AG09319 (cell line): ENCODE results near the gene ZNF45.
"Not testable (repeated sequence)": the region's sequence is repeated elsewhere in the genome, so short reads cannot be mapped to it uniquely, and the experiment has no call there.

ENCODE experiments used
- DNase-seq: peaks from one replicate; pipeline ENCODE4 v3.0.0-alpha.2; 2010; ENCODE audit warnings: low read depth; ENCODE audit errors: extremely low read depth
- CTCF ChIP-seq: IDR thresholded peaks from 2 replicates; pipeline ENCODE4 v1.5.1; 2011; ENCODE audit warnings: low read depth, mild to moderate bottlenecking, inconsistent platforms, low read length, moderate library complexity

ZNF45 gene

GRCh38 chr19:43880483-43880882 is 54.6 kb downstream of the ZNF45 start:
- no peak for TF ChIP-seq CTCF
- no peak for DNase-seq

- no peak for TF ChIP-seq CTCF
- DNase-seq = no peak
These were observed 62.3 kb downstream of the ZNF45 start for GRCh38 chr19:43872547-43873336.

GRCh38 chr19:43866923-43867322 is 68.2 kb downstream of the ZNF45 start:
- not testable (repeated sequence) for DNase-seq
